H1 (cell line): ENCODE data around the gene MRPL27. TPM values are rescaled to one million over a fixed set of nuclear protein-coding genes. Genes with fewer than 3 reads are reported as not detected.

ENCODE experiments used
- CTCF ChIA-PET: fragments of 300-600 bp; sonication (Branson Sonifier 250); formaldehyde crosslinking; loops from one replicate; lab custom pipeline; 2021; ENCODE audit not compliant: partially characterized antibody; lab: Charles Lee
- POLR2A ChIA-PET: fragments of 300-600 bp; sonication (Branson Sonifier 250); formaldehyde crosslinking; loops from one replicate; lab custom pipeline; 2021; ENCODE audit warnings: inconsistent platforms; ENCODE audit not compliant: partially characterized antibody; lab: Charles Lee
- DNase-seq, 2 experiments: peaks; one replicate each; pipeline versions ENCODE4 v3.0.0 to v3.0.0-alpha.2; 2010 to 2022; ENCODE audit warnings: low spot score in 2 of 2, low read depth in 1 of 2, mixed read lengths in 1 of 2
- FAIRE-seq: peaks from 2 replicates; lab custom pipeline; 2011; peaks lifted over from hg19 to GRCh38; lab: Jason Lieb, UNC
- H2AFZ ChIP-seq: 2 replicates; pipeline ENCODE4 v1.8.1; 2012; ENCODE audit warnings: low read length, inconsistent platforms
- H2AK5ac ChIP-seq: 2 replicates; pipeline ENCODE4 v1.6.1; 2013; ENCODE audit warnings: low read depth, low read length
- H2BK120ac ChIP-seq: replicated peaks from 2 replicates; pipeline ENCODE3; 2013; ENCODE audit warnings: low read depth, low read length, inconsistent platforms
- H2BK12ac ChIP-seq: 2 replicates; pipeline ENCODE4 v1.6.1; 2013; ENCODE audit warnings: low read depth, low read length
- H2BK15ac ChIP-seq: 2 replicates; pipeline ENCODE4 v1.6.1; 2013; ENCODE audit warnings: low read length
- H2BK20ac ChIP-seq: 2 replicates; pipeline ENCODE4 v1.6.1; 2013; ENCODE audit warnings: low read length
- H2BK5ac ChIP-seq: 2 replicates; pipeline ENCODE4 v1.6.1; 2013; ENCODE audit warnings: low read depth, low read length
- H3K14ac ChIP-seq: 2 replicates; pipeline ENCODE4 v1.6.1; 2013; ENCODE audit warnings: inconsistent platforms; ENCODE audit not compliant: insufficient read length
- H3K18ac ChIP-seq: 2 replicates; pipeline ENCODE4 v1.6.1; 2013; ENCODE audit warnings: low read length; ENCODE audit errors: extremely low read depth
- H3K23ac ChIP-seq: 2 replicates; pipeline ENCODE4 v1.6.1; 2013; ENCODE audit warnings: inconsistent platforms; ENCODE audit not compliant: insufficient read length
- H3K23me2 ChIP-seq: 2 replicates; pipeline ENCODE4 v1.6.1; 2013; ENCODE audit warnings: low read depth, low read length
- H3K27ac ChIP-seq: 2 replicates; pipeline ENCODE4 v1.6.1; 2011; ENCODE audit warnings: low read depth, low read length, inconsistent platforms
- H3K27me3 ChIP-seq, 4 experiments: replicated peaks in 1 of 4; 1 replicate in 1 of 4; 2 replicates in 3 of 4; pipeline versions ENCODE4 v1.6.1 to v1.8.1; 2011 to 2013; ENCODE audit warnings: low read length in 3 of 4, mild to moderate bottlenecking in 3 of 4, inconsistent platforms in 2 of 4, mixed read lengths in 2 of 4, moderate library complexity in 1 of 4; ENCODE audit not compliant: control insufficient read depth in 3 of 4, insufficient read depth in 3 of 4; ENCODE audit errors: extremely low read depth in 1 of 4
- H3K36me3 ChIP-seq, 4 experiments: 2 replicates each; pipeline versions ENCODE4 v1.6.1 to v1.8.1; 2011 to 2013; ENCODE audit warnings: mild to moderate bottlenecking in 4 of 4, low read length in 3 of 4, moderate library complexity in 2 of 4, control low read depth in 1 of 4, inconsistent platforms in 1 of 4; ENCODE audit not compliant: insufficient read depth in 4 of 4, control insufficient read depth in 2 of 4
- H3K4ac ChIP-seq: replicated peaks from 2 replicates; pipeline ENCODE3; 2013; ENCODE audit warnings: low read length, low read depth, mixed read lengths, inconsistent platforms; ENCODE audit not compliant: insufficient read length
- H3K4me1 ChIP-seq, 4 experiments: replicated peaks in 1 of 4; 1 replicate in 1 of 4; 2 replicates in 3 of 4; pipeline versions ENCODE4 v1.6.1 to v1.8.1; 2011 to 2013; ENCODE audit warnings: low read length in 3 of 4, inconsistent platforms in 2 of 4, mixed read lengths in 1 of 4; ENCODE audit not compliant: insufficient read depth in 4 of 4, control insufficient read depth in 3 of 4
- H3K4me2 ChIP-seq, 2 experiments: 2 replicates each; pipeline versions ENCODE4 v1.6.1 to v1.8.1; 2011 to 2013; ENCODE audit warnings: low read depth in 2 of 2, low read length in 2 of 2, control low read depth in 1 of 2, inconsistent platforms in 1 of 2, mild to moderate bottlenecking in 1 of 2; ENCODE audit not compliant: insufficient read depth in 1 of 2
- H3K4me3 ChIP-seq, 4 experiments: fragments of 200-600, 300-600 bp in 1 of 4; sonication (generic), shearing (Covaris generic), sonication (Bioruptor Twin) in 1 of 4; 2 replicates each; pipeline versions ENCODE4 v1.5.1 to v1.8.1; 2011 to 2016; ENCODE audit warnings: low read length in 4 of 4, low read depth in 3 of 4, control low read depth in 2 of 4, inconsistent platforms in 2 of 4, mild to moderate bottlenecking in 2 of 4, mixed read lengths in 1 of 4, moderate library complexity in 1 of 4; ENCODE audit not compliant: insufficient read depth in 2 of 4; ENCODE audit errors: extremely low read depth in 1 of 4
- H3K56ac ChIP-seq: replicated peaks from 2 replicates; pipeline ENCODE3; 2013; ENCODE audit warnings: low read depth, mild to moderate bottlenecking, mixed read lengths, low read length, inconsistent platforms; ENCODE audit not compliant: insufficient read length
- H3K79me1 ChIP-seq: 2 replicates; pipeline ENCODE4 v1.6.1; 2013; ENCODE audit warnings: low read depth, low read length, control low read depth
- H3K79me2 ChIP-seq, 2 experiments: 2 replicates each; pipeline versions ENCODE4 v1.6.1 to v1.8.1; 2012 to 2013; ENCODE audit warnings: low read length in 2 of 2, mild to moderate bottlenecking in 2 of 2, inconsistent platforms in 1 of 2; ENCODE audit not compliant: insufficient read depth in 2 of 2, control insufficient read depth in 1 of 2
- H3K9ac ChIP-seq, 4 experiments: replicated peaks in 1 of 4; 1 replicate in 1 of 4; 2 replicates in 3 of 4; pipeline versions ENCODE4 v1.6.1 to v1.8.1; 2011 to 2013; ENCODE audit warnings: low read depth in 3 of 4, low read length in 3 of 4, control low read depth in 2 of 4, mild to moderate bottlenecking in 2 of 4, moderate library complexity in 2 of 4, inconsistent platforms in 1 of 4; ENCODE audit errors: extremely low read depth in 1 of 4
- H3K9me3 ChIP-seq, 2 experiments: 2 replicates each; pipeline versions ENCODE4 v1.6.1 to v1.8.1; 2012 to 2013; ENCODE audit warnings: mild to moderate bottlenecking in 2 of 2, moderate library complexity in 2 of 2, control low read depth in 1 of 2, inconsistent platforms in 1 of 2, low read depth in 1 of 2, low read length in 1 of 2, mixed read lengths in 1 of 2; ENCODE audit not compliant: insufficient read depth in 2 of 2
- H4K20me1 ChIP-seq, 2 experiments: replicated peaks in 1 of 2; 2 replicates each; pipeline versions ENCODE3 to v1.8.1; 2011 to 2013; ENCODE audit warnings: inconsistent platforms in 2 of 2, low read length in 2 of 2, mild to moderate bottlenecking in 1 of 2; ENCODE audit not compliant: insufficient read depth in 2 of 2, control insufficient read depth in 1 of 2
- H4K5ac ChIP-seq: 2 replicates; pipeline ENCODE4 v1.6.1; 2013; ENCODE audit warnings: low read length, low read depth, mixed read lengths, inconsistent platforms; ENCODE audit not compliant: insufficient read length
- H4K8ac ChIP-seq: 2 replicates; pipeline ENCODE4 v1.8.0; 2013; ENCODE audit warnings: mild to moderate bottlenecking, moderate library complexity, low read length, inconsistent platforms; ENCODE audit not compliant: insufficient read depth; ENCODE audit errors: extremely low read depth
- H4K91ac ChIP-seq: replicated peaks from 2 replicates; pipeline ENCODE3; 2013; ENCODE audit warnings: low read length, mixed read lengths, inconsistent platforms; ENCODE audit not compliant: insufficient read length
- BCL11A ChIP-seq, 2 experiments: IDR thresholded peaks; one replicate each; pipeline ENCODE4 v1.6.1; 2011; ENCODE audit warnings: low read depth in 2 of 2, low read length in 2 of 2, mild to moderate bottlenecking in 2 of 2
- CBX5 ChIP-seq: fragments of 300-800, 300-1000 bp; sonication (generic); IDR thresholded peaks from 2 replicates; pipeline ENCODE4 v1.7.1; 2016; ENCODE audit warnings: antibody characterized with exemption, low read length, low read depth
- CHD1 ChIP-seq: IDR thresholded peaks from 2 replicates; pipeline ENCODE4 v1.6.1; 2012; ENCODE audit warnings: low read depth, low read length, improper control_type of control experiment
- MAFK ChIP-seq: IDR thresholded peaks from 2 replicates; pipeline ENCODE4 v1.6.1; 2012; ENCODE audit warnings: low read depth, mild to moderate bottlenecking, improper control_type of control experiment, low read length
- NANOG ChIP-seq: IDR thresholded peaks from 2 replicates; pipeline ENCODE4 v1.6.1; 2011; ENCODE audit warnings: low read length, low read depth, mild to moderate bottlenecking, inconsistent platforms; ENCODE audit not compliant: insufficient read depth, poor library complexity, severe bottlenecking
- SRF ChIP-seq: IDR thresholded peaks from 2 replicates; pipeline ENCODE4 v1.6.1; 2011; ENCODE audit warnings: mild to moderate bottlenecking, low read depth, low read length, moderate library complexity
- TEAD4 ChIP-seq: IDR thresholded peaks from 2 replicates; pipeline ENCODE4 v1.6.1; 2012; ENCODE audit warnings: low read depth, low read length, inconsistent platforms, mixed read lengths
- WGBS, 2 experiments: shearing (Covaris generic) in 1 of 2; methylation state at CpG; one replicate each; pipeline versions ENCODE4 v1.1.6 to v1.1.7; 2013 to 2015; ENCODE audit warnings: low lambda C conversion rate in 2 of 2, mixed read lengths in 2 of 2, inconsistent platforms in 1 of 2, low coverage in 1 of 2, missing lambda C conversion rate in 1 of 2; ENCODE audit not compliant: insufficient replicate concordance in 2 of 2, insufficient coverage in 1 of 2, insufficient read length in 1 of 2; ENCODE audit errors: extremely low coverage in 1 of 2, missing lambda C conversion rate in 1 of 2; 5-methylcytosine and 5-hydroxymethylcytosine counted together
- polyA plus RNA-seq, 7 experiments: library from polyadenylated mRNA; depleted of rRNA in 3 of 7; stranded (reverse) in 5 of 7; unstranded in 2 of 7; fragments of >200 nt in 5 of 7; fragments of 200-250 nt in 2 of 7; gene quantifications; 1 replicate in 5 of 7; 2 replicates in 1 of 7; 4 replicates in 1 of 7; pipeline versions ENCODE4 v1.2.1 to v1.2.3, GENCODE V29; 2011 to 2013; ENCODE audit warnings: missing spikeins in 2 of 7, mixed read lengths in 2 of 7
- total RNA-seq: library from RNA; stranded (reverse); fragmentation: NEBNext Ultra II Directional; extraction: Animal tissue kit (Norgen Biotek cat#: 25700); gene quantifications from 2 replicates; pipeline ENCODE4 v1.2.1, GENCODE V29; 2021
- TF ChIP-seq, protein P1 (sequence below), 3 experiments: IDR thresholded peaks; 1 replicate in 2 of 3; 2 replicates in 1 of 3; pipeline versions ENCODE4 v1.5.1 to v1.6.1; 2011; ENCODE audit warnings: low read length in 3 of 3, mild to moderate bottlenecking in 3 of 3, inconsistent platforms in 2 of 3, low read depth in 1 of 3, moderate library complexity in 1 of 3; ENCODE audit not compliant: insufficient read depth in 1 of 3; ENCODE audit errors: control extremely low read depth in 1 of 3
- TF ChIP-seq, protein P2 (sequence below): IDR thresholded peaks from 2 replicates; pipeline ENCODE4 v1.6.1; 2012; ENCODE audit warnings: inconsistent platforms
- TF ChIP-seq, protein P3 (sequence below): IDR thresholded peaks from 2 replicates; pipeline ENCODE4 v1.6.1; 2011; ENCODE audit warnings: low read depth, mild to moderate bottlenecking, low read length; ENCODE audit not compliant: insufficient read depth

MRPL27 gene
- total and polyA plus RNA-seq, 2 of the 8 experiments (the other 6 are each of a cell fraction or from before 2014, with no cell fraction given), result 75.6 to 135 TPM

DNA sequence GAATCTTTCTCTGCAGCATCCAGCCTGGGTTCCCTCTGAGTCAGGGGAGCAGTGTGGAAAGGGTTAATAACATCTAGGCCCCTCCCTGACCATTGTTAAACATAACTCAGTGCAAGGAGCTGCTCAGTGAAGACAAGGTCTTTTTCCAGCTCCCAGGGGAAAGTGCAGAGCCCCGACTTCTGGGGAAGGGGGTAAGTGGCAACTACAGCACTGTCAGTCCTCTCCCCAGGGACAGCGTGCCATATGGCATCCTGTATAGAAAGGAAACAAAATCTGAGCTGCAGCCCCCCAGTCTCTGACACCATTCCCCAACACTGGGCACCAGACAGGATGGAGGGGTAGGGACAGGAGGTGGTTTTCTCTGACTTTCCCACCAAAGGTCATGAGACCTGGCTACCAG lies 7.8 kb downstream of the MRPL27 start:
- WGBS, 2 experiments, result 54% methylated on average over 2 of the region's 2 CpGs; no CpG with 5 or more reads in 1 of the 2 experiments
- Histone ChIP-seq H2BK15ac (no peak overlapping the region), H2BK5ac (no peak overlapping the region; the same call in 1 of the 2 replicates), H3K18ac (no peak overlapping the region), H2BK120ac (no peak overlapping the region), H3K9me3 (no peaks in the 10 kb centered on the region), H2BK12ac (no peak overlapping the region), H3K79me2 (no peaks in the 10 kb centered on the region), H3K23ac (no peak overlapping the region), H3K79me1 (no peaks in the 10 kb centered on the region), H2AK5ac (no peak overlapping the region), H4K91ac (no peak overlapping the region), H4K5ac (no peak overlapping the region), H3K56ac (no peak overlapping the region), H3K23me2 (no peaks in the 10 kb centered on the region), H2AFZ (no peak overlapping the region), H3K14ac (no peak overlapping the region), H4K20me1 (peaks cover 8 to 22% of the 10 kb centered on the region in 2 experiments), H3K36me3 (peaks cover 15 to 37% (median 22%) of the 10 kb centered on the region in 4 experiments; a peak in 7 of 8 replicates), H3K27ac (no peak overlapping the region), H3K4me2 (no peak overlapping the region), H3K9ac (no peak overlapping the region), H2BK20ac (no peak overlapping the region), H3K4me1 (peaks cover 0 to 27% (median 11%) of the 10 kb centered on the region in 4 experiments; a peak in 6 of 7 replicates), H4K8ac (no peak overlapping the region), H3K4ac (no peak overlapping the region), H3K27me3 (no peaks in the 10 kb centered on the region), H3K4me3 (no peak overlapping the region)
- POLR2A ChIA-PET, result interaction anchor here (0.6 to 20.2 kb wide), 6 partner anchors 15 to 134 kb away, joined by 3 to 313 read pairs (median 3); partner anchors contain the start of genes EME1, LRRC59, MRPL27 and XYLT2
- CTCF ChIA-PET, result interaction anchor here (0.6 to 6.1 kb wide), 13 partner anchors 11 to 363 kb away, joined by 3 to 58 read pairs (median 4); partner anchors contain the start of gene LRRC59
- DNase-seq, result no peak
- no peak for FAIRE-seq
- TF ChIP-seq BCL11A (IDR thresholded peaks at IDR 0.05; ENCODE audit: low read depth in 2 of 2, low read length in 2 of 2), result no peak
- TF ChIP-seq NANOG, result no peak
- no peak for TF ChIP-seq TEAD4
- TF ChIP-seq, protein P1, sequence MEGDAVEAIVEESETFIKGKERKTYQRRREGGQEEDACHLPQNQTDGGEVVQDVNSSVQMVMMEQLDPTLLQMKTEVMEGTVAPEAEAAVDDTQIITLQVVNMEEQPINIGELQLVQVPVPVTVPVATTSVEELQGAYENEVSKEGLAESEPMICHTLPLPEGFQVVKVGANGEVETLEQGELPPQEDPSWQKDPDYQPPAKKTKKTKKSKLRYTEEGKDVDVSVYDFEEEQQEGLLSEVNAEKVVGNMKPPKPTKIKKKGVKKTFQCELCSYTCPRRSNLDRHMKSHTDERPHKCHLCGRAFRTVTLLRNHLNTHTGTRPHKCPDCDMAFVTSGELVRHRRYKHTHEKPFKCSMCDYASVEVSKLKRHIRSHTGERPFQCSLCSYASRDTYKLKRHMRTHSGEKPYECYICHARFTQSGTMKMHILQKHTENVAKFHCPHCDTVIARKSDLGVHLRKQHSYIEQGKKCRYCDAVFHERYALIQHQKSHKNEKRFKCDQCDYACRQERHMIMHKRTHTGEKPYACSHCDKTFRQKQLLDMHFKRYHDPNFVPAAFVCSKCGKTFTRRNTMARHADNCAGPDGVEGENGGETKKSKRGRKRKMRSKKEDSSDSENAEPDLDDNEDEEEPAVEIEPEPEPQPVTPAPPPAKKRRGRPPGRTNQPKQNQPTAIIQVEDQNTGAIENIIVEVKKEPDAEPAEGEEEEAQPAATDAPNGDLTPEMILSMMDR (IDR thresholded peaks at IDR 0.05; ENCODE audit: control extremely low read depth in 1 of 3, insufficient read depth in 1 of 3, low read depth in 1 of 3, low read length in 3 of 3), result no peak
- TF ChIP-seq CHD1, result no peak
- TF ChIP-seq, protein P2, sequence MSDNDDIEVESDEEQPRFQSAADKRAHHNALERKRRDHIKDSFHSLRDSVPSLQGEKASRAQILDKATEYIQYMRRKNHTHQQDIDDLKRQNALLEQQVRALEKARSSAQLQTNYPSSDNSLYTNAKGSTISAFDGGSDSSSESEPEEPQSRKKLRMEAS, result no peak
- TF ChIP-seq MAFK, result no peak
- TF ChIP-seq SRF, result no peak
- TF ChIP-seq, protein P3, sequence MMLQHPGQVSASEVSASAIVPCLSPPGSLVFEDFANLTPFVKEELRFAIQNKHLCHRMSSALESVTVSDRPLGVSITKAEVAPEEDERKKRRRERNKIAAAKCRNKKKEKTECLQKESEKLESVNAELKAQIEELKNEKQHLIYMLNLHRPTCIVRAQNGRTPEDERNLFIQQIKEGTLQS, result no peak
- no peak for TF ChIP-seq CBX5
